GM19035 (cell line): ENCODE measurements around the gene CELF1.

ENCODE experiments used
- ATAC-seq: cut with Tn5 transposase; IDR thresholded peaks from one replicate; pipeline ENCODE4 v1.9.1; 2021; ENCODE audit not compliant: unreplicated experiment

The CELF1 gene

DNA sequence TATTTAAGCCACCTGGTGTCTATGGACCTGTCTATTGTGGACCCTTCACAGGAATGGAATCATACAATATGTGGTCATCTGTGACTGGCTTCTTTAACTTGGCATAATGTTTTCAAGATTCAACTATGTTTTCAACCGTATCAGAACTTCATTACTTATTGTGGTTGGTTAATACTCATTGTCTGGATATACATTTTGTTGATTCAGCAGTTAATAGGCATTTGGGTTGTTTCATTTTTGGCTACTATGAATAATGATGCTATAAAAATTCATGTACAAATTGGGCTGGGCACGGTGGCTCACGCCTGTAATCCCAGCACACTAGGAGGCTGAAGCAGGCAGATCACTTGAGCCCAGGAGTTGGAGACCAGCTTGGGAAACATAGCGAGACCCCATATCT, 101.5 kb downstream of the CELF1 start:
- ATAC-seq: no peak

DNA sequence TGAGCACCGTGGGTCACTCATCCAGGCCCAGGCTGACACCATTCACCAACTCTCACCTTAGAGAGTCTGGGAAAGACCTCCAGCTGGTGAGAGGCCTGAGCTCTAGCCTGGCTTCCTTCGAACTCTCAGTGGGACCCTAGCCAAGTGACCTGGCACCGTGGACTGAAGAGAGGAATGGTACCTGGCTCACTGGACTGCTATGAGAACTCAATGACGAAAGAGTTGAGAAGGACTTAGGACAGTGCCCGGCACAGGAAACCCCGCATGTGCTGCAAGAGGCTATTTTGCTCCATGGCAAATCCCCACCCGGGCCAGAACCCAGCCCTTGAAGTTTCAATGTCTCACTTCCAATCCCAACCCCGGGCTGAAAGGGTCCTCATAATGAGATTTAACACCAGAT, 103.4 kb downstream of the CELF1 start:
- ATAC-seq: no peak

DNA sequence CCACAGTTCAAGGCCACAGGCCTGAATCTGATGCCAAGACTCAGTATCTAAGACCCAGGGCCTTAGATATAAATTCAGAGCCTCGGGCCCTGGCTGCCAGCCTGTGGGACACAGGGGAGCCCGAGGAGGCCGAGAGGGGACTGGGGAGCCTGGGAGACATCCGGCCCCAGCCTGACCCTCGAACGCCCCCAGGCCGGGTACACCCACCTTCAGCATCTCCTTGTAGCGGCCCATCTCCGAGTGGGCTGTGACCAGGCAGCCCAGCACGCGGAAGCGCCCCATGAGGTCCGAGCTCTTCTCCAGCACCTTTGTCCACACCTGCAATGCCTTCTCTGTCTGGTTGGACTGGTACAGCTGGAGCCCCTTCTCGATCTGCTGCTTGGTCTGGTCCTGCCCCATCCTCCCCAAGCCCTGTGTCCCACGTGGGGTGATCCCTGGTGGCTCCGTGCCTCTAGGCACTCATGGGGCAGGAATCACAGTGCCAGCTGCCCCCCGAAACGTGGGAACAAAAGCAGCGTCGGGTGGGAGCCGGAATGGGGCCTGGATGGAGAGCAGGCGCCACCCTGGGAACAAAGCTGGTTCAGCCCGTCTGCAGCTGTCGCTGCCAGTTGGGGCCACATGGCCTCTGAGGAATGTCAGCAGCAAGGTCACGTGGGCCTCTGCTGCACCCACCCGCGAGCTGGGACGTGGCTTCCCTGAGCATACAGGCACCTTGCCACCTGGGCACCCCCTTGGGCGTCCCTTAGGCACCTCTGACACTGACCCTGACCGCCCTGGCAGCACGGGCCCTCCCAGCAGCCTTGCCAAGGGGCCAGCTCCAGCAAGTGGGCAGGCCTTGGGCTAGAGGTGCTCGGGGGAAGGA, 104.1 kb downstream of the CELF1 start, which contains the start of gene RAPSN:
RAPSN (minus strand) TSS at position 571 of the 862 bp plus-strand sequence; CDS start at position 399, 172 bp downstream.
- no peak for ATAC-seq

DNA sequence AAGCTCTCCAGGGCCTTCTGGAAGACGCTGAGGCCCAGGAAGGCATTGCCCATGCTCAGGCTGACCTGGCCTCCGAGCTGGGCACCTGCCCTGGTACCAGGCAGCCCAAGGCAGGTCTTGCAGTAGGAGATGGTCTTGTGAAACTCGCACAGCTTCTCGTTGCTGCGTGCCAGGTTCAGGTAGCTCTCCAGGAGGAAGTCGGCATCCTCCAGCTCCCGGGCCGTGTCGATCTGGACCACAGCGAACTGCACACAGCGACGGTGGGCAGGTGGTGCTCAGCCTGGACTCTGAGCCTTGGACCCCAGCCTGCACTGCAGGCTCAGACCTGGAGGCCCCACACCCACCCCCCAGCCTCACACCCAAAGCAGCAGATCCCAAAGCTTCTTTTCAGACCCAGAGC, 105.0 kb downstream of the CELF1 start:
- no peak for ATAC-seq

DNA sequence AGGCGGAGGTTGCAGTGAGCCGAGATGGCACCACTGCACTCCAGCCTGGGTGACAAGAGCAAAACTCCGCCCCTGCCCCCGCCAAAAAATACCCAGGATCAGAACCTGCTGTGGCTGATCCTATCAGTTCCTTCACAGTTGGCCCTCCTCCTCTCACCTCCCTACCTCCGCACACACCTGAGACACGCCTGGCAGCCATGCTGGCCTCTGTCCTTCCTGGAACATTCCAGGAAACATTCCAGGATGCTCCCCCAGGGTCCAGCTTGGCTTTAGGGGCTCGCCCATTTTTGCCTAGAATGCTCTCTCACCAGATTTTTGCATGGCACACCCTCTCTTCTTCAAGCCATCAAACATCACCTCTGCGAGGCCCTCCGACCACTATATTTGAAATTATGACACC, 106.1 kb downstream of the CELF1 start:
- ATAC-seq: no peak

DNA sequence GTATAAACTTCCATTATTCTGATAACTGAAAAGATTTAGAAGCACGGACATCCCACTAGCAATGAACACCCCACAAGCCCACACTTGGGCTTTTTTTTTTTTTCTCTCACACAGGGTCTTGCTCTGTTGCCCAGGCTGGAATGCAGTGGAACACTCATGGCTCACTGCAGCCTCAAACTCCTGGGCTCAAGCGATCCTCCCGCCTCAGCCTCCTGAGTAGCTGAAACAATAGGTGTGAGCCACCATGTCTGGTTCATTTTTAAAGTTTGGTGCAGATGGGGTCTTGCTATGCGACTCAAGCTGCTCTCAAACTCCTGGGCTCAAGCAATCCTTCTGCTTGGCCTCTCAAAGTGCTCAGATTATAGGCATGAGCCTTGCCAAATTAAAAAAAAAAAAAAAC, 107.1 kb downstream of the CELF1 start:
- ATAC-seq: no peak

DNA sequence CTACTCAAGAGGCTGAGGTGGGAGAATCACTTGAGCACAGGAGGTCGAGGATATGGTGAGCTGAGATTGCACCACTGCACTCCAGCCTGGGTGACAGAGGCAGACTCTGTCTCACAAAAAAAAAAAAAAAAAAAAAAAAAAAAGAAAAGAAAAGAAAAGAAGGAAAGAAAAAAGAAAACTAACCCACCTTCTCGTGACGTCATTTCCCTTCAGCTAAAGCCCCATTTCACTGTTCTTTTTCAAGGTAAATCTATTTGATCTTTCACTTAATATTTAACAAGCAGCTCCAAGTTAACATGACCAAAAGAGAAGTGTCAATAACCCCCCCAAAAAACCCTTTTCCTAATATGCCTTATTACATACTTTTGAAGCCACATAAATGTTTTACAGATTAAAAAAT, 109.1 kb downstream of the CELF1 start:
- ATAC-seq: no peak

DNA sequence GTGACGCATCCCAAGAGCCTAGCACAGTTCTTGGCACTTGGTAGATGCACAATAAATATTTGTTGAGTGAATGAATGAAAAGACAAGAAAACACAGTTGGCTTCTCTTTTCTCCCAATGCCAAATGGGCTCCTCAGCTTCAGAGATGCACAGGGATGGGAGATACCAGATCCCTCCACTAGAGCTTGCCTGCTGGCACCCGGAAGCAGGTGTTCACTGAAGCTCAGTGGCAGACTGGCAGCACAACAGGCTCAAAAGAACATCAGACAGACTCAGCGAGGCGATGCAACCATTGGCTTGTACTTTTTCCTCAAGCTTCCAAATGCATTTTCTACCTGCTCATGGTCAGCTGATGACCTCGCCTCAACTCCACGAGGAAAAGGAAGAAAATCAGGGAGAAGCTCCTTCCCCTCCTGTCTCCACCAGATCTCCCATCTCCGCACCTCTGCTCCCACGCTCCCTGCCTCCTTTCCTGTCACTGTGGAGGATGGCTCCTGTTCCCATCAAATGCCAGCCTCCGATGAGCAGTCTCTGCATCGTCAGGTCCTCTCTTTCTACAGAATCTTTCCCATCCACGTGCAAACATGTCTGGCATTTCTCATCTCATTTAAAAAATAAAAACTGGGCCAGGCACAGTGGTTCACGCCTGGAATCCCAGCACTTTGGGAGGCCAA, 109.8 kb downstream of the CELF1 start:
- no peak for ATAC-seq

DNA sequence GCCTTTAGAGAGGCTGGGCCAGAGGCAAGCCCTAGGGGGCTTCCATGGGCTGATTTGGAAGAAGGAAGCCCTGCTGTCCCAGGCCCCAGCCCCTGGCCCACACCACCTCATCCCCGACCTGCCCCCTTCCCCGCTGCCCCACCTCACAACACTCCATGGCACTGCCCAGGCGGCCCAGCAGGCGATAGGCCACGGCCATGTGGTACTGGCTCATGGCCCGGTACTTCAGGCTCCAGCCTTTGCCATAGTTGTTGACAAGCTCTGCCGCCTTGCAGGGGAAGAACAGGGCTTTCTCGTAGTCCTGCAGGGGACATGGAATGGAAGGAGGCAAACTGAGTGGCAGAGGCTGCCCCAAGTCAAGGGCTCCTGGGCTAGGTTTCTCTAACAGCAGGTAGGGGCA, 110.4 kb downstream of the CELF1 start:
- ATAC-seq: no peak

DNA sequence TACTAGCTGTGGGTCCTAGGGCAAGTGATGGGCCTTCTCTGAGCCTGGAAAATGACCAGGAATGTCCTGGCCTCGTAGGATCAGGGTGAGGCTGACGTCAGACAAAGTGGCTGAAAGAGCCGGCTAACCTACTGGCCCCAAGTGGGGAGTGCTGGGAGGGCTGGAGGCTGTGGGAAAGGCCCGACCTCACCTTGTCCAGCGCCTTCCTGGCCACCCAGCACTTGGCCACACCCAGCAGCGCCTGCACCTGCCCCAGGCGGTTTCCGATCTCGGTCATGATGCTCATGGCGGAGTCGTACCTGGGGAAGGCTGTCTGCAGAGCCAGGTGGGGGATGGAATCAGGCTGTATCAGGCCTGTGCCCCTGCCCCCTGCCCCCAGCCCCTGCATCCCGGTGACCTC, 111.5 kb downstream of the CELF1 start:
- ATAC-seq: no peak

DNA sequence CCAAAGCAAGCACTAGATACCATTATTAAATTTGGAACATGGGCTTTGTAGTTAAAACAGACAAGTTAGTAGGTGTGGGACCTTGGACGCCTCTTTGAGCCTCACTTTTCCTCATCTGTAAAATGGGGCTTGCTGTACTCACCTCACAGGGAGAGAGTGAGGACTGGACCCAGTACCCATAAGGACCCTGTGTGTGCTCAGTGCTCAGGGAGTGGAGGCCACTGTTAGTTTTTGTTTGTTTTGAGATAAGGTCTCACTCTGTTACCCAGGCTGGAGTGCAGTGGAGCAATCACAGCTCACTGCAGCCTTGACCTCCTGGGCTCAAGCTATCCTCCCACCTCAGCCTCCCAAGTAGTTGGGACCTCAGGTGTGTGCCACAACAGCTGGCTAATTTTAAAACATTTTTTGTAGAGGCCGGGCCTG, 112.9 kb downstream of the CELF1 start:
- ATAC-seq: no peak

DNA sequence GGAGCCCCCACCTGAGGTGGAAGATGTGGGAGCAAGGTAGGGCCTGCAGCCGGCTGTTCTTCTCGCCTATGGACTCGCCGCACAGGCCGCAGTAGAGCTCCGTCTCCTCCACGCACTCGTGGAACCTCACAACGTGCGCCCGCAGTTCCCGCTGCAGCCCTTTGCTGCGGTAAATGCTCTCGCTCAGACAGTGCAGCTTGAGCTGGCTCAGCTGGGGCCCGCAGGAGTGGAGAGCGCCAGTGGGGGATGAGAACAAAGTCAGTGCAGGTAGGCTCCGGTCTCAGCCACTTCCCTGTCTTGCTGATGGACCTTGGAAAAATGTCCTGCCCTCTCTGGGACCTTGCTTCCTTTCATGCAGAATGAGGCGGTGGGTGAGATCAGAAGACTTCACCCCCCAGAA, 114.2 kb downstream of the CELF1 start:
- no peak for ATAC-seq

DNA sequence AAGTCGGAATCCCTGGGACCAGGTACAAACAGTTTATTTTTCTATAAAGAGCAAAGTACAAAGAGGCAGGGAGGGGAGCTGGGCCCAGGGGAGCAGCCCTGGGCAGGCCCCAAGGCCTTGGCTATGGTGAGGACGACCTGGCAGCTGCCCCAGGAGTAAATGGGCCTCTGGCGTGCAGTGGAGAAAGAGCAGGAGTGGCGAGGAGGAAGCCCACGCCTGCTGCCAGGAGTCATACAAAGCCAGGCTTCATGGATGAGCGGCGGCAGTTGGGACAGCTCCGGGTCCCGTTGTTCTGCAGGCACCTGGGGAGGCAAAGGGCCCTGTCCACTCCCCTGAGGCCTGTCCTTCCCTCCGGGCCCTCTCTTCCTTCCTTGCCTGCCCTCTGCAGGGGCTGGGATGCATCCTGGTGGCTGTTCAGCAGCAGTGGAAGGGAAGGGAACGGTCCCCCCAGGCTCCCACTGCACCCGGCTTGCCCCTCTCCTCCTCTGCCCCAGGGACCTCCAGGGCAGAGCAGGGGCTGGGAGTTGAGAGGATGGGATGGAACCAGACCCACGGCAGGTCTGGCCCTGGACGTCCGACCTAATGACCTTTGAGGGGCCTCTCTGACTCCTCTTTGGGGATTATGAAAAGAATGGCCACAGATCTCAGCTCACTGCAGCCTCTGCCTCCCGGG, 115.0 kb downstream of the CELF1 start:
- ATAC-seq: no peak

DNA sequence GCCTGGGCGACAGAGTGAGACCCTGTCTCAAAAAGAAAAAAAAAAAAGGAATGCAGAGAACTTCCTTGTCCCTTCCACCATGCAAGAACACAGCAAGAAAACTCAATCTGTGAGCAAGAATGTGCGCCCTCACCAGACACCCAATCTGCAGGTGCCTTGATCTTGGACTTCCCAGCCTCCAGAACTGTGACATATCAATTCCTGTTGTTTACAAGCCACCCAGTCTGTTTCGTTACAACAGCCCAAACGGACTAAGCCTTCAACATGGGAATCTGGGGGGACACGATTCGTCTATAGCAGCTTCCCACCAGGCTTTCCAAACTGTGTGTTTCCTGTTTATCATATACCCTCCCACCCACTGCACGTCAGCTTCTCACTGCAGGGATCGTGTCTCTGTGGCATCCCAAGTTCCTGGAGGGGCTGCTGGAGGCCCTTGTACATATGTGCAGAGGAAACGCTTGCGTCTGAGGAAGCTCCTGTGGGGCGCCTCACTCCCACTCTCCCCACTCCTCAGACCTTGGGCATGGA, 115.7 kb downstream of the CELF1 start:
- ATAC-seq: no peak

DNA sequence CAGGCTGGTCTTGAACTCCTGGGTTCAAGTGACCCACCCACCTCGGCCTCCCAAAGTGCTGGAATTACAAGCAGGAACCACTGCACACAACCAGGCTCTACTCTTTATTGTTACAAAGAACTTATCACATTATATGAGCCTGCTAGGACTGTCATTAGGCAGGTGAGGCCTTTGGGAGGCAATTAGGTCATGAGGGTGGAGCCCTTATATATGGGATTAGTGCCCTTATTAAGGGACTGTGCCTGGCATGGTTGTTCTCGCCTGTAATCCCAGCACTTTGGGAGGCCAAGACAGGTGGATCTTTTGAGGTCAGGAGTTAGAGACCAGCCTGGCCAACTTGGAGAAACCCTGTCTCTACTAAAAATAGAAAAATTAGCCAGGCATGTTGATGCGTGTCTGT, 116.2 kb downstream of the CELF1 start:
- no peak for ATAC-seq

DNA sequence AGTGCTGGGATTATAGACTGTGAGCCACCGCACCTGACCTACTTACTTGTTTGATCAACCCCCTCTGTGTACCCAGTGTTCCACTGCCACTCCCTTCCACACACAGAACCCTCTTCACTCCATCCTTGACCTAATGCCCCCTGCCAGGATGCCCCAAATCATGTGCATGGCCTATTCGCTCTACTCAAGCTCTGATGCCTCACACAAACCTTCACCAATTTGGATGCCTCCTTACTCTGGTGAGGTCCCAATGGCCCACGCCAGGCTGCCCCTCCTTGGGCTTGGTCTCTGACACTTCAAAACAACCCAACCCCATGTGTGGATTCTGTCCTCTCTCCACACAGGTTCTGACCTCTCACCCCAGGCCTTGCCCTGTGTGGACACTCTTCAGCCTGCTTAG, 117.2 kb downstream of the CELF1 start:
- no peak for ATAC-seq

DNA sequence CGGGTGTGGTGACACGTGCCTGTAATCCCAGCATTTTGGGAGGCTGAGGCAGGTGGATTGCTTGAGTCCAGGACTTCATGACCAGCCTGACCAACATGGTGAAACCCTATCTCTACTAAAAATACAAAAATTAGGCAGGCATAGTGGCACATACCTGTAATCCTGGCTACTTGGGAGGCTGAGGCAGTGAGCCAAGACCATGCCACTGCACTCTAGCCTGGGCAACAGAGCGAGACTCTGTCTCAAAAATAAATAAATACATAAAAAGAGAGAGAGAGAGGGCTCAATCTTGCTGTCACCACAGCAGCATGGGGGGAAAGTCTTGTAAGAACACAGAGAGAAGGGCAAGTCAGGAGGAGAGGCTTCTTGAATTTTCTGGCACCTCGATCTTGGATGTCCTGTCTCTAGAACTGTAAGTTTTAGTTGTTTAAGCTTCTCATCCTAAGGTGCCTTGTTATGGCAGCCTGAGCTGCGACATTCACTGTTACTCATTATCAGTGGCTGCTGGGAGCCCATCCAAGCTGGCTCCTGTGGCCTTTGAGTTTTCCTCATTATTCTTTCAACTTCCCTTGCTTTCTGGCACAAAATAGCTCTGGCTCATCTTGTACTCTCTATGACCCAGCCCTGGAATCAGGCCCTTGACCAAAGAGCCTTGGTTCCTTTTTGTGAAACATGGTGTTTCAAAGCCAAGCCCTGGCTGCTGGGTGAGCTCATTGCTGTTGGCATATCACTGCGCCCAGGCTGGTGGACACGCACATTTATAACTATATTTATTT, 118.7 kb downstream of the CELF1 start:
- ATAC-seq: no peak

DNA sequence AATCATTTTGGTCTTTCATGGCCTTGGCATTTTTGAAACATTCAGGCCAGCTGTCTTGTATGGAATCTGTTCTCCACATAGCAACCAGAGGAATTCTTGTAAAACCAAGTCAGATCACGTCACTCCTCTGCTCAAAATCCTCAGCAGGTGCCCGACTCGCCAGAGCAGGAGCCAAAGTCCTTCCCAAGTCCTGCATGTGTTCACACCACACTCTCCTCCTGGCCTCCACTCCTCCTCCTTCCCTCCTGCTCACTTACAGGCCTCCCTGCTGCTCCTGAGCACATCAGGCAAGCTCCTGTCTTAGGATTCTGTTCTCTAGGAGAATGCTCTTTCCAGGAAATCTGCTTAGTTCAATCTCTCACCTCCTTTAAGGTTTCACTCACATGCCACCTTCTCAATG, 119.8 kb downstream of the CELF1 start:
- ATAC-seq: no peak

DNA sequence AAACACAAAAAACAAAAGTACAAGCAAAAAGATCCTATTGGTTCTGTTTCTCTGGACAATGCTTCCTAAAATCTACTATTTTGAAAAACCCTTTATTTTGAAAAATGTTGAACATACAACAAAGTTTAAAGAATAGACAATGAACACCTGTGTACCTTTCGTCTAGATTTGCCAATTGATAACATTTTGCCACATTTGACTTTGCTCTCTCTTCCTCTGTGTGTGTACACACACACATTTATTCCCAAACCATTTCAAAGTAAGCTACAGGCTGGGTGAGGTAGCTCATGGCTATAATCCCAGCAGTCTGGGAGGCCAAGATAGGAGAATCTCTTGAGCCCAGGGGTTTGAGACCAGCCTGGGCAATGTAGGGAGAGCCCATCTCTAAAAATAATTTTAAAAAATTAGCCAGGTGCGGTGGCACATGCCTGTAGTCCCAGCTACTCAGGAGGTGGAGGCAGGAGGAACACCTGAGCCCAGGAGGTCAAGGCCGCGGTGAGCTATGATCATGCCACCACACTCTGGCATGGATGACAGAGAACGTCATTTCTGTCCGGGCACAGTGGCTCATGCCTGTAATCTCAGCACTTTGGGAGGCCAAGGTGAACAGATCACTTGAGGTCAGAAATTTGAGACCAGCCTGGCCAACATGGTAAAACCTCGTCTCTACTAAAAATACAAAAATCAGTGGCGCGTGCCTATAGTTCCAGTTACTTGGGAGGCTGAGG, 121.4 kb downstream of the CELF1 start:
- ATAC-seq: no peak

DNA sequence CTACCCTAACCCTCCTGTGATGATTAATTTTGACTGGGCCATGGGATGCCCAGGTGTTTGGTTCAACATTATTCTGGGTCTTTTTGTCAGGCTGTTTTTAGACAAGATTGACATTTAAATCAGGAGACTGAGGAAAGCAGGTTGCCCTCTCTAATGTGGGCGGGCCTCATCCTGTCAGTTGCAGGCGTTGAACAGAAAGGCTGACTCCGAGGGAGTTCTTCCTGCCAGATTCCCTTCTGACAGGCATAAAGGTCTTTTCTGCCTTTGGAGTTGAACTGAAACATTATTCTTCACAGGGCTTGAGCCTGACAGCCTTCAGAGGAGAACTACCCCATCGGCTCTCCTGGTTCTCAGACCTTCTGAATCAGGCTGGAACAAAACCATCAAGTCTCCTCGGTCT, 122.4 kb downstream of the CELF1 start:
- ATAC-seq: no peak
